Psoas muscle (tissue), 8 donors: ENCODE data around the gene C16orf78. TPM values are rescaled to one million over a fixed set of nuclear protein-coding genes. Genes with fewer than 3 reads are reported as not detected.

Experiments used
- ATAC-seq, 4 donors: fragments of 200-7000 bp; cut with Tn5 transposase; one replicate each; pipeline ENCODE4 v1.9.1; 2020; ENCODE audit warnings: moderate library complexity in 3 of 4, mild to moderate bottlenecking in 2 of 4
- DNase-seq, 2 donors: peaks; one replicate each; pipeline ENCODE4 v3.0.0-alpha.2; 2020
- H3K27ac ChIP-seq: fragments of 200-600 bp; one replicate; pipeline ENCODE4 v1.8.0; 2022
- H3K27me3 ChIP-seq, 3 donors: fragments of 200-600 bp in 1 of 3; one replicate each; pipeline versions ENCODE4 v1.6.1 to v1.8.0; 2013 to 2022; ENCODE audit warnings: low read length in 2 of 3, mild to moderate bottlenecking in 2 of 3, moderate library complexity in 1 of 3; ENCODE audit not compliant: insufficient read depth in 3 of 3
- H3K36me3 ChIP-seq, 2 donors: fragments of 200-600 bp in 1 of 2; one replicate each; pipeline versions ENCODE4 v1.6.1 to v1.8.0; 2013 to 2022; ENCODE audit warnings: low read depth in 1 of 2, mild to moderate bottlenecking in 1 of 2, moderate library complexity in 1 of 2; ENCODE audit not compliant: insufficient read depth in 1 of 2
- H3K4me1 ChIP-seq: fragments of 200-600 bp; one replicate; pipeline ENCODE4 v1.8.0; 2022
- H3K4me3 ChIP-seq: fragments of 200-600 bp; one replicate; pipeline ENCODE4 v1.8.0; 2022; ENCODE audit warnings: mild to moderate bottlenecking
- H3K9me3 ChIP-seq: fragments of 200-600 bp; one replicate; pipeline ENCODE4 v1.8.0; 2022
- CTCF ChIP-seq: fragments of 200-600 bp; IDR thresholded peaks from one replicate; pipeline ENCODE4 v1.8.0; 2022; ENCODE audit warnings: antibody characterized with exemption
- WGBS, 3 donors: extraction: QIAGEN DNeasy Blood & Tissue Kit; methylation state at CpG; one replicate each; pipeline versions ENCODE4 v1.1.6 to v1.1.7; 2013; 5-methylcytosine and 5-hydroxymethylcytosine counted together
- intact Hi-C, 2 donors: fragments of 100-400 bp; cut with DNase I; formaldehyde crosslinking; loops; one replicate each; pipeline versions ENCODE4 v1.11.0 to v1.14.2; 2022
- polyA plus RNA-seq, 3 donors: library from polyadenylated mRNA; stranded (reverse); fragments of 200-250 nt; gene quantifications; one replicate each; pipeline ENCODE4 v1.2.3, GENCODE V29; 2013
- total RNA-seq, 4 donors: library from RNA; stranded (reverse); fragmentation: NEBNext Ultra II Directional in 2 of 4; extraction: Animal tissue kit (Norgen Biotek cat#: 25700) in 2 of 4; gene quantifications; one replicate each; pipeline versions ENCODE4 v1.2.1 to v1.2.4, GENCODE V29; 2021 to 2023
- donor health status: healthy with polysubstance abuse.
- donor health status: DM: no; HTN: no; CAD: no; lungs with moderate emphysema.
- donor health status: Bipolar disorder and iron deficiency.
- donor health status: healthy.
- donor health status: DM: yes; HTN: yes; CAD: no.
- donor health status: DM: no; HTN: no; CAD: no.
- donor health status: DM: no; HTN: no; CAD: no.
- donor health status: DM: yes; HTN: yes; CAD: no.

Gene C16orf78
- total and polyA plus RNA-seq, 7 donors = not detected

- Histone ChIP-seq H3K27ac (no peak overlapping the region), H3K9me3 (no peaks in the 10 kb centered on the region), H3K4me3 (no peak overlapping the region), H3K4me1 (no peaks in the 10 kb centered on the region), H3K27me3 (peaks cover 0 to 3% (median 2%) of the 10 kb centered on the region in 3 donors), H3K36me3 (no peaks in the 10 kb centered on the region)
- DNase-seq (no peak), ATAC-seq (no peak)
- 93 to 96% (median 93%) methylated on average over 10 of the region's 10 CpGs for WGBS, 3 donors
- no peak for TF ChIP-seq CTCF
- intact Hi-C loops = no loop called here
Observed at GRCh38 chr16:49415083-49415482, 41.5 kb downstream of the C16orf78 start.

- no peak for TF ChIP-seq CTCF
- H3K4me1 ChIP-seq = no peaks in the 10 kb centered on the region
- no peaks in the 10 kb centered on the region for H3K36me3 ChIP-seq
- H3K4me3 ChIP-seq = no peak overlapping the region
- DNase-seq = no peak
- WGBS, 3 donors = 85 to 86% (median 85%) methylated on average over 15 of the region's 15 CpGs
- no peak overlapping the region for H3K27ac ChIP-seq
- intact Hi-C loops = no loop called here
- ATAC-seq = no peak
- H3K27me3 ChIP-seq = peaks cover 0 to 3% (median 2%) of the 10 kb centered on the region in 3 donors
- H3K9me3 ChIP-seq = no peaks in the 10 kb centered on the region
Observed at GRCh38 chr16:49416001-49416675, 42.5 kb downstream of the C16orf78 start.

- no peak for TF ChIP-seq CTCF
- DNase-seq = no peak
- Histone ChIP-seq H3K9me3 (no peaks in the 10 kb centered on the region), H3K4me1 (no peaks in the 10 kb centered on the region), H3K27ac (no peak overlapping the region), H3K4me3 (no peak overlapping the region), H3K36me3 (no peaks in the 10 kb centered on the region), H3K27me3 (peaks cover 0 to 3% (median 2%) of the 10 kb centered on the region in 3 donors)
- intact Hi-C loops = no loop called here
- 87 to 91% (median 88%) methylated on average over 2 of the region's 2 CpGs for WGBS, 3 donors
- ATAC-seq = no peak
Observed at GRCh38 chr16:49417354-49417753, 43.8 kb downstream of the C16orf78 start.

- Histone ChIP-seq H3K4me3 (no peak overlapping the region), H3K9me3 (no peaks in the 10 kb centered on the region), H3K36me3 (no peaks in the 10 kb centered on the region), H3K27me3 (peaks cover 0 to 2% (median 0%) of the 10 kb centered on the region in 3 donors), H3K27ac (no peak overlapping the region), H3K4me1 (no peaks in the 10 kb centered on the region)
- ATAC-seq (no peak), DNase-seq (no peak)
- intact Hi-C loops = no loop called here
- WGBS, 3 donors = 59 to 64% (median 63%) methylated on average over 13 of the region's 13 CpGs
- TF ChIP-seq CTCF = no peak
Observed at GRCh38 chr16:49419006-49419405, 45.4 kb downstream of the C16orf78 start.

GRCh38 chr16:49419862-49420261 lies 46.3 kb downstream of the C16orf78 start:
- Histone ChIP-seq H3K36me3 (no peaks in the 10 kb centered on the region), H3K4me1 (no peaks in the 10 kb centered on the region), H3K27ac (no peak overlapping the region), H3K9me3 (no peaks in the 10 kb centered on the region), H3K4me3 (no peak overlapping the region), H3K27me3 (peaks cover 0 to 2% (median 0%) of the 10 kb centered on the region in 3 donors)
- ATAC-seq (no peak), DNase-seq (no peak)
- no peak for TF ChIP-seq CTCF
- 29 to 40% (median 38%) methylated on average over 3 of the region's 3 CpGs for WGBS, 3 donors
- intact Hi-C loops = no loop called here
